Hepatic stellate cell (primary cell): ENCODE measurements around the gene ADAMTSL5.
A peak's percentile ranks its signal among the peaks of the same experiment; 100 is the strongest.
"Not testable (repeated sequence)": the region's sequence is repeated elsewhere in the genome, so short reads cannot be mapped to it uniquely, and the experiment has no call there.

ENCODE experiments used
- DNase-seq: peaks from one replicate; pipeline ENCODE4 v3.0.0; 2011; ENCODE audit warnings: low spot score

ADAMTSL5 gene

DNA sequence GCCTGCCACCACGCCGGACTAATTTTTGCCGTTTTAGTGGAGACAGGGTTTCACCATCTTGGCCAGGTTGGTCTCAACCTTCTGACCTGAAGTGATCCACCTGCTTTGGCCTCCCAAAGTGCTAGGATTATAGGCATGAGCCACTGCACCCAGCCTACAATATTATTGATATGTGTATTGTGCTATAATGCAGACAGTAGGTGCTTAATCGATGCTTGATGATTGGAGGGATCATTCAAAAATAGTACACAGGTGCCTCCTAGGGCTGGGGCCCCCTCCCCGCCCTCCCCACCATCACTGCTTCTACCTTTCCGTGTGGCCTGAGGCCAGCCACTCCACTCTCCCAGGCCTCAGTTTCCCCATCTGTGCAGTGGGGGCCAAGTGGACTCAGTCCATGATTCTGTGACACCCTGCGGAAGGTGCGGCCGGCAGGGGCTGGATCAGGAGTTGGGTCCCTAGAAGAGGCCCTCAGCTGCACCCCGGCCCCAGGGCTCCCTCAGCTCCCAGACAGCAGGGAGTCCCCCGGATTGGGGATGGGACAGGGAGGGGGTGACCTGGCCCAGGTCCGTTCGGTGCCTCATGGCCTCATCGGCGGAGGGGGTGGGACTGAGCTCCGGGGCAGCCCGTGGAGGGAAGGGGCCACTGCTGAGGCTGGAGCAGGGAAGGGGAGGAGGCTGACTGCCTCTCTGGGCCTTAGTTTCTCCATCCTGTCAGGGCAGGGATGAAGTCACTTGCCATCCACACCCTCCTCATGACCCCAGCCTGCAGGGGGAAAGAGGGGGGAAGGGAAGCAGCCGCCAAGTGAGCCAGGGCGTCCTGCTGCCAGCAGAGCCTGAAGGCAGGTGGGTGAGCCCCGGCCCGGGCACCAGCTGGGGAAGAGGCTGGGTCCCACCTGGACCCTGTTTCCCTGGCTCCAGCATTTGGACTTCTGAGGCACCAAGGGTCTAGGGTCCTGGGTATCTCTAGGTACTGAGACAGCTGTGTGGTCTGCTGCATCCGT, 1.2 kb downstream of the ADAMTSL5 start:
- no peak for DNase-seq

DNA sequence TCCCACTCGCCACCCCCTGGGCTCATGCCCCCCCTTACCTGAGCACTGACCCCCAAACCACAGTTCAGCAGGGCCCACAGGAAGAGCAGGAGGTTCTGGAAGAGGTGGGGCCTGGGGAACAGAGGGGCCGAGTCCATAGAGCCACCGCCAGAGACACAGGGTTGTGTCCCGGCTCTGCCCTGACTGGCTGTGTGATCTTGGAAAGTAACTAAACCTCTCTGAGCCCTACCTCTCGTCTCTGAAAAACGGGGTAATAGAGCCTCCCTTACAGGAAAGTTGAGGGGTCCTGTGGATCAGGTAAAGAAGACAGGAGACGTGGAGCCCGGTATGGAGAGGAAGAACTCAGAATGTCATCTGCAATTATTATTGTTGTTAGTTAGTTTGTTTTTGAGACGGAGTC, 2.0 kb downstream of the ADAMTSL5 start:
- no peak for DNase-seq

DNA sequence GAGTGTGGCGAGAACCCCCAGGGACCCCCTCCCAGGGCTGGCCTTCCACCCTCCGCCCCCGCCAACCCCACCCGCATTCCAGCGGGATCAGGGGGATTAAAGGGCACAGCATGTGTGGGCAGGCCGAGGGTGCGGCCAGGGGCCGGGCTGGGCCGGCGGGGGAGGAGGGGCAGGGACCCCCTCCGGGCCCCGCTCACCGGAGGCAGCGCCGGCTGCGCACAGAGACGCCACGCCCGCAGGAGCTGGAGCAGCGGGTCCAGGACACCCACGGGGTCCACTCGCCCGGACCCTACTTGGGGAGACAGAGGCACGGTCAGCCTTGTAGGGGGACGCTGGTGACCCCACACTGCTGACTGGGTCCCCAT, 2.4 kb downstream of the ADAMTSL5 start:
- DNase-seq: no peak

DNA sequence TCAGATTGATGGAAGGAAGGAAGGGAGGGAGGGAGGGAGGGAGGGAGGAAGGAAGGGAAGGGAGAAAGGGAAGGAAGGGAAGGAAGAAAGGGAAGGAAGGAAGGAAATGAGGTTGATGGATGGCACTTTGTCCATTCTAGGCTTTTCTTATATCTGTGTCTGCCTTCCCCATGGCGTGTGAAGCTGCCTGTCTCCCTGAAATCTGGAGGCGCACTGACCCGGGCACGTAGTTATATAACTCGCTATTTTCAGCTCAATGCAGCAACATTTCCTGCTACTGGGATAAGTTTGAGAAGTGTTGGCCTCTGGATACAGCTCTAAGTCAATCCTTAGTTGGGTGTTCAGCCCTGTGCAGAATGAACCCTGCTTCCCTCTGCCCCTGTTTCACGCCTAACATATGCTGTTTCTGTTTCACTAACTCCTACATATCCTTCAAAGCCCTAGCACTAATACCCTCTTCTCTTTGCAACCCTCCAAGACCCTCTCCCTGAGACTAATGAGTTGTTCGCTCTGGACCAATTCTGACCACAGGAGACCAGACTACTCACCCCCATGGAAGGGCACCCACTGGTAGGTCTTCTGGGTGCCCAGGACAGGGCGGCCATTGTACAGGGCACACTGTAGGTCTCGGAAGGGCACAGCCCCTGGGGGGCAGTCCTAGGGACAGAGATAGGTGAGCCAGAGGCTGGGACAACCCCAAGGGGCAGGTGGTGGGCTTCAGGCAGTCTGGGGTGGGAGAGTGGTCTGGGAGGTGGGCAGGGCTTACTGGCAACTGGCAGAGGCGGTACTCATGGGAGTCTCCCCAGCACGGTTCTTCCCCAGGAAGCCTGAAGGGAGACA, 3.0 kb downstream of the ADAMTSL5 start:
- no peak for DNase-seq

DNA sequence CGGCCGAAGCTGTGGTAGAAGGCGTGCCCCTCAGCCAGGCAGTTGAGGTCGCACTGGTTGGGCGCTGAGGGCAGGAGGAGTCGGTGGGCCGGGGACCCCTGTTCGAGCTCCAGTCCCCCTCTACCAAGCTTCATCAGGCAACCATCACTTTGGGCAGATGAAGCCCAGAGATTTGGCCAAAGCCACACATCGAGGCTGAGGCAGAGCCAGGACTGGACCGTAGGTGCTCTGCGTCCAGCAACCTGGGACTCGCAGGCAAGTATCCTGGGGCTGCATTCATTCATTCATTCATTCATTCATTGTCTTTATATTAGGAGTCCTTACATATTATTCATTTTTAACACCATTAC, 4.3 kb downstream of the ADAMTSL5 start:
- DNase-seq: no peak

DNA sequence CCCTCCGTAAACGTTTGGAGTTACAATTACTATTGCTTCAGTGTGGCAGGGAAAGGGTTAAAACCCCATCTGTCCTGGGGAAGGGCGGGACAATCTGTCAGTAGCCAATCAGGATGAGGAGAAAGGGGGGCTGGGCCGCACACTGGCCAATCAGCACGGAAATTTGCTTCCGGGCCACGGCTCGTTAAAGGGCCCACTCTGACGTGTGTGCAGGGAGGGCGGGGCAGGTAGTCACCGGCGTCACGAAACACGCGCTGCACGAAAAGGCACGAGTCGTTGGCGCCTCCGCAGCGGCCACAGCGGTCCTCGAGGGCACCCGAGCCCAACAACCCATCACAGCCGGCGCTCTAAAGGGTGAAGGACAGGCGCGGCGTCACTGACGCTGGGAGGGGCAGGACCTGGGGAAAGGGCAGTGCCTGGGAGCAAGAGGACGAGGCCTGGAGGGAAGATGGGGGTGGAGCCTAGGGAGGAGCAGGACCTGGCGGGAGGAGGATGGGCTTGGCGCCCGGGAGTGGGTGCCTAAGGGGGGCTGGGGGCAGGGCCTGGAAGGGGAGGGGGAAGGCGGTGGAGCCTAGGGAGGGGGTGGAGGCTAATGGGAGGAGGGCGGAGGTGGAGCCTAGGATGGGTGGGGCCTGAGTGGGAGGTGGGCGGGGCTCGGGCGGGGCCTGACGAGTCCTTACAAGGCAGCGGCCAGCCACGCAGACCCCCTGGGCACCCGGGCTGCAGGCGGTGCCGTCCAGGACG, 4.9 kb downstream of the ADAMTSL5 start:
- DNase-seq: peak; percentile 100

DNA sequence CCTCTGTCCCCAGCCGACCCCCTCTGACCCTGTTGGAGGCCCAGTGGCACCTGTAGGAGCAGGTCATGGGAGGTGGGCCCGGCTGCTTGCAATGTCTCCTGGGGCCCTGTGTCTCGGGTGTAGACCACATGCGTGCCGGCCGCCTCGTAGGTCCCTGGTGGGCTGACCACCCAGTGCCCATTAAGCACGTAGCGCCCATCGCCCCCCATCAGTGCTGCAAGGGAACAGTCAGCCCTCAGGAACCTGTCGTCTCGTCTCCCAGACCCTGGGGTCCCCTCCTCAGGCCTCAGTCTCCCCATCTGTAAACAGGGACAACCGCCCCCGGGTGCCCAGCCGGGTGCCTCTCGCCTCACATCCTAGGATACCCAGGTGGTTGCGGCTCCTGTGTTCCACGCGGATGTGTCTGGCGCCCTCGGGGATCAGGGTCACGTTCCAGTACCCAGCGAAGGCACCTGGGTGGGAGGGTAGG, 5.6 kb downstream of the ADAMTSL5 start:
- no peak for DNase-seq

DNA sequence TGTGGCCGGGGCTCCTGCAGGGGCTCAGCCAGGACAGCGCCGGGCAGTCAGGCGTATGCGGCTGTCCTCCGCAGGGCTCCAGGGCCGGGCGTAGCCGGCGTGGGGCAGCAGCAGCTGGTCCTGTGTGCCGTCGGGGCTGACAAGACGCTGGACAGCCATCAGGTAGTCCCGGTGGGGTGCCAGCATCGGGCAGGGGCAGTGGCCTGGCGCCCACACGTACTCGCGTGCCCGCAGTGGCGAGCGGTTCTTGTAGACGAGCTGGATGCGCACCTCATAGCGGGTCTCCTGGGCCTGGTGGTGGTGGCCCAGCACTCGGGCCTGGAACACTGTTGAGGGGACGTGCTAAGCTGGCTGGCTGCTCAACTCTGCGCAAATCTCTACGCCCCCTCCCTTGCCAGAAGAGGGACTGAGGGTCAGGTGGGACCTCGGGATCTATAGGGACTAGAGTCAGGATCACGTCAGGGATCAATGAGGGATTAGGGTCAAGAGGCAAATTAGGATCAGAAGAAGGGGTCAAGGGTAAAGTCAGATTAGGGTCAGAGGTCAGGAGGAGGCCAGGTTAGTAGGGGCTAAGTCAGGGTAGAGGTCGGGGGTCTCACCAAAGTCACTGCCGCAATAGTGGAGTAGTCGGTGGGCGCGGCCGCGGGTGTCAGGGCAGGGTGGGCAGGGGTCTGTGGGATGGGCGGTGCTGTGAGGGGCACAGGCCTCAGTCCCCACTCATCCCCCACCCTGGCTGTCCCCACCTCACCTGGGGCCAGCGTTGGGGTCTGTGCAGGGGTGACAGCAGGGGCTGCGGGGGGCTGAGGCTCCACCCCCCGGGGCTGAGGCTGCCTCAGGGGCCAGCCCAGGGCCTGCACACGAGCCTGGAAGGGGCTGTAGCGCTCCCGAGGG, 6.6 kb downstream of the ADAMTSL5 start:
- DNase-seq: no peak

DNA sequence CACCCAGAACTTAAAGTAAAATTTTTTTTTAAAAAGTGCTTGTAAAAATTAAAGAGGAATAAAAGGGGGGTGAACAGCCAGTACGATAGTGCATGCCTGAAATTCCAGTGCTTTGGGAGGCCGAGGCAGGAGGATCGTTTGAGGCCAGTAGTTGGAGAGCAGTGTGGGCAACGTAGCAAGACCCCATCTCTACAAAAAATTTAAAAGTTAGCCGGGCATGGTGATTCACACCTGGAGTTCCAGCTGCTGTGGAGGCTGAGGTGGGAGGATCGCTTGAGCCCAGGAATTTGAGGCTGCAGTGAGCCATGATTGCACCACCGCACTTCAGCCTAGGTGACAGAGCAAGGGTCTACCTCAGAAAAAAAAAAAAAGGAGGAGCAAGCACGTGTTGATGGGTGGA, 7.8 kb downstream of the ADAMTSL5 start:
- DNase-seq: no peak

DNA sequence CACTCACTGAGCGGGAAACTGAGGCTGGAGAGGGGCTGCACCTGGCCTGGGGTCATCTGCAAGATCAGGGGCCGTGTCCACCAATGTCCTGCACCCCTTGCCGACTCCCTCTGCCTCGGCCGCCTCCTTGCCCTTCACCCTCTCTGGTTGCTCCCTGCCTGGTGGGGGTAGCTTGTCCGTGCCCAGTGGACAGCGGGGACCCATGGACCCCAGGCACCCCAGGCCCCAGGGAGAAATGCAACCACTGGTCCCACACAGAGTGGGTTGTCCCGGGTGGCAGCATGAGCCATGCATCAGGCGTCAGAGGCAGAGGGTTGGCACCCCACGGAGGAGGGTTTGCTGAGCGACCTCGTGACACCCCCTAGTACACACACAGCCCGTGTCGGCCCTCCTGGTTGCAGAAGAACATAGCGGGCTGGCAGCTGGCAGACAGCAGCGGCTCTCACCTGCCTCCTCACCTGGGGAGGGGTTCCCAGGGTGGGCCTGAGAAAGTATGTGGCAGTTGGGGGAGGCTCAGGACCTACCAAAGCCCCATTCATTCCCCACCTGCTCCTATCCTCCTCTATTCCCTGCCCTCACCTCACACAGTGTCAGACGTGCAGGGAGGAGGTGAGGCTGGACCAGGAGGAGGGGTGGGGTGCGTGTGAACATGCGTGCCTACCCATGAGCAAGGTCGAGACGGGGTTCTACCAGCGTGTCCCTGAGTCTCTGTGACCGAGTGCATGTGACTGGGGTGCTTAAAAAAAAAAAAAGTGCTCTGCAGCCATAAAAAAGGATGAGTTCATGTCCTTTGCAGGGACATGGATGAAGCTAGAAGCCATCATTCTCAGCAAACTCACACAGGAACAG, 8.7 kb downstream of the ADAMTSL5 start:
- no peak for DNase-seq

DNA sequence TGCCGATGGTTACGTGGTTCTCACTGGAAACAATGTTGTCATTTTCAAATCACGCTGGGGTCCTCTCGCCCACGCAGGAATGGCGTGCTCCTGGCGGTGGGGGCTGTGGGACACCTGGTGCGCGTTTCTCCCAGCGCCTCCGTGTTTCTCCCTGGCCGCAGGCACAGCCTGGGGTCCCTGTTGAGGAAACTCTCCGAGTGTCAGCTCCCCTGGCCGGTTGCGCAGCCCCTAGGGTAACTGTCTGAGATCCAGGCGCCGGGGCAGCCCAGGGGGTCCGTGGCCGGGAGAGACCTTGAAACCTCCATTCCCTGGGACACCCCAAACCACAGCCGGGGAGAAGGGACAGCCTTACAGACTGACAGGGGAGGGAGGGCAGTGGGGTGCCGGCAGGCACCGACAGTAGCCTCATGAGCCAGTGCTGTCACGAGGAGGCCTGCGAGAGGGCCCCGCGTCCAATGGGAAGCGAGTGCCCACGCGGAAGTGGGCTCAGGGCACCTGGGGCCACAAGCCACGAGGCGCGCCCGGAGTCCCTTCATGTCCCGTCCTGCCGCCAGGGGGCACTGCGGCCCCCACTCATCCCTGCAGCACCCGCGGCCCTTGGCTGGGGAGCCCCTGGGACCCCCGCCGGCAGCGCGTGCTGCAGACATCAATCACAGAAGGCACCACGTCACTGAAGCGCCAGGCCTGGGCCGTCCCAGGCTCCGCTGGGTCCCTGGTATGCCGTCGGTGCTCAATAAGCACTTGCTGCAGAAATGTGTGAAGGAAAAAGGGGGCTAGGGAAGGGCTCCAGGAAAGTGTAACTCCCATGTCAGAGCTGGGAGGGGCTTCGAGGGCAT, 9.5 kb downstream of the ADAMTSL5 start:
- DNase-seq: no peak

DNA sequence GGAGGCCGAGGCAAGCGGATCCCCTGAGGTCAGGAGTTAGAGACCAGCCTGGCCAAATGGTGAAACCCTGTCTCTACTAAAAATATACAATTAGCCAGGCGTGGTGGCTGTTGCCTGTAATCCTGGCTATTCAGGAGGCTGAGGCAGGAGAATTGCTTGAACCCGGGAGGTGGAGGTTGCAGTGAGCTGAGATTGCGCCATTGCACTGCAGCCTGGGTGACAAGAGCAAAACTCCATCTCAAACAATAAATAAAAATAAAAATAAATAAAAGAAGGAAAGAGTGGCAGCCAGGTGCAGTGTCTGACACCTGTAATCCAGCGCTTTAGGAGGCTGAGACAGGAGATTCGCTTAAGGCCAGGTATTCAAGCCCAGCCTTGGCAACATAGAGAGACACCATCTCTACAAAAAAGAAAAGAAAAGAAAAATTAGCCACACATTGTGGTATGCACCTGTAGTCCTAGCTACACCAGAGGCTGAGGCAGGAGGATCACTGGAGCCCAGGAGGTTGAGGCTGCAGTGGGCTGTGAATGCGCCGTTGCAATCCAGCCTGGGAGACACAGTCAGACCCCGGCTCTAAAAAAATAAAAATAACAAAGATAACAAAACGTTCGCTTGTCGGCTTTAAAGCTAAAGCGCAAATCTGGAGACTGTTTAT, 10.3 kb downstream of the ADAMTSL5 start:
- DNase-seq: no peak

DNA sequence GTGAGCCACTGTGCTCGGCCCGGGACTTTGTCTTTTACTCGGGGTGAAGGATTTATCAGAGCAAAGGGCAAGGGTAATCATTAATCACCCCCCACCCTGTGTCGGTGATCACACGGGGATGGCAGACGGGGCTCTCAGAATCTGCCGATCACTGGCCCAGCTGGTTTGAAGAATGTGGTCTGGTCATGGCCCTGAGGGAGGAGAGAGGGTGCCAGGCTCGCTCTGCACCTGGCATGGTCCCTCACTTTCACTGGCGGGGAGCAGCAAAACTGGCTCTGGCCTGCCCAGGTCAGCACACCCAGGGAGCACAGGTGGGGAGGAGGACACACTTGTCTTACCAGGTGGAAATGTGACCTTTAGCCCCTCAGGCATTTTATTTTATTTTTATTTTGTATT, 11.6 kb downstream of the ADAMTSL5 start:
- DNase-seq: no peak

DNA sequence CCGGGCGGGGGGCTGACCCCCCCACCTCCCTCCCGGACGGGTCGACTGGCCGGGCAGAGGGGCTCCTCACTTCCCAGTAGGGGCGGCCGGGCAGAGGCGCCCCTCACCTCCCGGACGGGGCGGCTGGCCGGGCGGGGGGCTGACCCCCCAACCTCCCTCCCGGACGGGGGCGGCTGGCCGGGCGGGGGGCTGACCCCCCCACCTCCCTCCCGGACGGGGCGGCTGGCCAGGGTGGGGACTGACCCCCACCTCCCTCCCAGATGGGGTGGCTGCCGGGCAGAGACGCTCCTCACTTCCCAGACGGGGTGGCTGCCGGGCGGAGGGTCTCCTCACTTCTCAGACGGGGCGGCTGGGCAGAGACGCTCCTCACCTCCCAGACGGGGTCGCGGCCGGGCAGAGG, 13.6 kb downstream of the ADAMTSL5 start:
- not testable (repeated sequence) for DNase-seq

DNA sequence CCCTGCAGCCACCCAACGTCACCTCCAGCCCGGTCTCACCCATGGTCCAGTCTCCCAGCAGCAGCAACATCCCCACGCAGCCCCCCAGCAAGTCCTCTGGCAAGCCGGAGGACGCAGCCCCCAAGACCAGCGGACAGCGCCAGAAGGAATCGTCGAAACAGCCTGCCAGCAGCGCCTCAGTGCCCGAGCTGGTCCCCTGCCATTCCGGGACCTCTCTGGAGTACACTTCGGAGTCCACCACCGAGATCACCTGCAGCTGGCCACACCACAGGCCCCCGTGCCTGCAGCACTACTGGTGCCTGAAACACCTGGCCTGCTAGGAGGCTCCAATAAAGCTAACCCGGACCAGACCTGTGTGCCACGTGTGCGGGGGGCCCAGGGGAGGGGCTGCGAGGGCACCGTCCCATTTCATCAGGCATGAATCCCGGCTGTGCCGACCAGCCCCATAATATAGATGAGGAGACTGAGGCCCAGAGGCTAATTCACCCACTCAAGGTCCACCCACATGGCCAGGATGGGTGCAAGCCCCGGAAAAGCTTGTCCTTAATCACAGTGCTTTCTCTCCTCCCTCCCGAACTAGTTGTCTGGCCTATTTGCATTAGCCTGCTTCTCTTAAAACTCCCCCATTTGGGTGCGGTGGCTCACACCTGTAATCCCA, 15.1 kb downstream of the ADAMTSL5 start:
- DNase-seq: no peak

DNA sequence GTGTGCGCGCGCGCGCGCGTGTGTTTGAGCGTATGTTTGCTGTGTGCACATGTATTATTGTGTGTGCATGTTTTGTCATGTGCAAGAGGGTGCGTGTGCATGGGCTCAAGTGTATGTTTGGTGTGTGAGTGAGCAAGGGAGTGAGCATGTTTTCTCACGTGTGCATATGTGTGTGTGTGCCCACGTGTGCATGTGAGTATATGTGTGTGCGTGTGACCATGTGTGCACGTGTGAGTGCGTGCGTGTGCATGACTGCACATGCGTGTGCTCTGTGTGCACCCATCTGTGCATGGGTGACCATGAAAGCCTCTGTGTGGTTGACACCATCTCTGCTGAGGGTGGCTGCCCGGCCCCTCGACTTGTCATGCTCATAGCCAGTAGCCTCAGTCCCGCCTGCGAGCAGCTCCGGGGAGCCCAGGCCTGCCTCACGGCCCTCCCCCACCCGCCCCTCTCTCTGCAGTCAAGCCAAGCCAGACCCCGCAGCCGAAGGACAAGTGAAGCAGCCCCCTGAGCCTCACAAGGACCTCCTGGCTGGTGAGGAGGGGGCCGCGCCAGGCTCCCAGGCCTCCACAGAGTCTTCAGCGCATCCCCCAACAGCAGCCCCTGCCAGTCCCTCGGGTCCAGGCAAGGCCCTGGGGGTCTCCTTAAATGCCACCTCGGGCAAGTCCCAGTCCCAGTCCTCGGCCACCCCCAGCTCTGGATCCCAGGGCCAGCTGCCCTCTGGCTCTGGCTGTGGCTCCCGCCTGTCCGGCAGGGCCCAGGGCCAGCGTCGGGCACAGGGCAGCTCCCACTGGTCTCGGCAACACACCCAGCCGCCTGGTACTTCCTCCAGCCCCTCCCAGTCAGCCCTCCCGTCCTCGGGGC, 15.9 kb downstream of the ADAMTSL5 start:
- no peak for DNase-seq
